EH (cell line): Measurements from ENCODE around the gene CASP3.
A peak's percentile ranks its signal among the peaks of the same experiment; 100 is the strongest.
"Not testable (repeated sequence)": the region's sequence is repeated elsewhere in the genome, so short reads cannot be mapped to it uniquely, and the experiment has no call there.

ENCODE experiments used
- DNase-seq: peaks from one replicate; pipeline ENCODE4 v3.0.0-alpha.2; 2015; ENCODE audit warnings: low read depth

CASP3 gene

DNA sequence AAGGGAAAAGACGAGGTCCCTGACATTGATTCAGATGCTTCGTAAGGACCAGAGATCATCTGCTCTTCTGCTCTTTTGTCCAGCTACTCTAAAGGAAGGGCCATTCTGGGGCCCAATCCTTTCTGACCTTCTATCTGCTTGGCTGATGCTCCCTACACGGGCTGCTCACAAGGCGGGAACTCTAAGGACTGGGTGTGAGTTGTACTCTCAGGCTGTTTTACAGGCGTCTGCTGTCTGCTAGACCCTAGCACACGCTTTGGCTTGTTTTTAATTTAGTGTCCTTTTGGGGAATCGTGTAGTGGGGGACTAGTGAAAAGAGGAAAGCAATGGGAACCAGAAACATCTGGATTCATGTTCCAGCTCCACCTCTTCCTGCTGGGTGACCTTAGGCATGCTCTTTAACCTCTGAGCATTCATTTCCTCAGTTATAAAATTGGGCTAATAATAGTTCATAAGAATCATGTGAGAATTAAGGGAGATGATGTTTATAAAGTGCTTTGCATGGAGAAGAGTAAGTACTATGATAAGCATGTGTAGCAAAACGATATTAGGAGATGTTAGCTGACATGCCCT is 53.1 kb downstream of the CASP3 start:
- DNase-seq, result no peak

DNA sequence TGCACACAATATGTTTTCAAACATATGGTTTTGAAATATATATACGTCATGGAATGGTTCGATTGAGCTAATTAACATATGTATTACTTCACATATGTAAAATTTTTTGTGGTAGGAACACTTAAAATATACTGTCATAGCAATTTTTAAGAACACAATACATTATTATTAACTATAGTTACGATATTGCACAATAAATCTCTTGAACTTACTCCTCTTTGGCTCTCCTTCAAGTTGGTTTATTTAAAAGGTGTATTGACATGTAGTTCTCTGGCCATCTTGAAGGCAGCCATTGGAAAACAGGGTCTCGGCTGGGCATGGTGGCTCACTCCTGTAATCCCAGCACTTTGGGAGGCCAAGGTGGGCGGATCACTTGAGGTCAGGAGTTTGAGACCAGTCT is 53.8 kb downstream of the CASP3 start:
- DNase-seq, result no peak

DNA sequence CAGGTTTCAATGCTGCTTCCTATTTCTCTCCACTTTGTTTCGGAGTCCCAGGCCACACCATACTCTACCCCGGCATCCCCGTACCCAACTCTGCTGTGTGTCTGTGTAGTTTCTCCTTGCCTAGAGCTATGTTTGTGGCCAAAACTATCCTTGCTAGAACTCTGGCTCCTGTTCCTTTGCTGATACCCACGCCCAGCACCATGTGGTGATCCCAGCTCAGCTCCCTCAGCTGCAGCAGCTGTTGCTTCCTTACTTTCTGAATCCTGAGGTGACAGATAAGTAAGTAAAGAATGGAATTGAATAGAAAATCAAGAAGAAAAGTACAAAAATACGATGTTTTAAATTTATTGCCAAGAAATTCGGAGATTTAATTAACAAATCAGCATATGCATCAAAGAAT is 55.8 kb downstream of the CASP3 start:
- DNase-seq, result no peak

DNA sequence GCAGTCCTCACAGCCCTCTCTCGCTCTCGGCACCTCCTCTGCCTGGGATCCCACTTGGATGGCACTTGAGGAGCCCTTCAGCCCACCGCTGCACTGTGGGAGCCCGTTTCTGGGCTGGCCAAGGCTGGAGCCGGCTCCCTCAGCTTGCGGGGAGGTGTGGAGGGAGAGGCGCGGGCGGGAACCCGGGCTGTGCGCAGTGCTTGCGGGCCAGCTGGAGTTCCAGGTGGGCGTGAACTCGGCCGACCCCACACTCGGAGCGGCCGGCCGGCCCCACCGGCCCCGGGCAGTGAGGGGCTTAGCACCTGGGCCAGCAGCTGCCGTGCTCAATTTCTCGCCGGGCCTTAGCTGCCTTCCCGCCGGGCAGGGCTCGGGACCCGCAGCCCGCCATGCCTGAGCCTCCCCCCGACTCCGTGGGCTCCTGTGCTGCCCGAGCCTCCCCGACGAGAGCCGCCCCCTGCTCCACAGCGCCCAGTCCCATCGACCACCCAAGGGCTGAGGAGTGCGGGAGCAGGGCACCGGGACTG is 57.4 kb downstream of the CASP3 start:
- DNase-seq, result not testable (repeated sequence)

DNA sequence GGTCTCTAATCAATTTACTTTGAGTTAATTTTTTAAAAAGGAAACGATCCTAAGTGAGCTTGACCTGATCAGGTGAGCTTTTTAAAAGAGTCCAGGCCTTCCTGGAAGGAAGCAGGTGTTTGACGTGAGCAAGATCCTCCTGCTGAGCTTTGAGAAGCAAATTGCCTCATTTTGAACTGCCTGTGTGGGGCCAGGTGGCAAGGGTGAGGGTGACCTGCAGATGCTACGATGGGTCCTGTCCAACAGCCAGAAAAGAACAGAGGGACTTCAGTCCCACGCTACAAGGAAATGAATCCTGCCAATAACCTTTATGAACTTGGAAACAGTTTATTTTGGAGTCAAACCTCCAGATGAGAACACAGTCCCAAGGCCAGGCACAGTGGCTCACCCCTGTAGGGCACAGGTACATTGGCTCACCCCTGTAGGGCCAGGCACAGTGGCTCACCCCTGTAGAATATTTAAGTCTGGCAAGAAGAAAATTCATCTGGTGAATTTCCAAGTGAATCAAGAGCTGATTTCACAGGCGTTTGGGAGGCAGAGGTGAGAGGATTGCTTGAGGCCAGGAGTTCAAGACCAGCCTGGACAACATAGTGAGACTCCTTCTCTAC is 58.1 kb downstream of the CASP3 start:
- DNase-seq, result no peak

DNA sequence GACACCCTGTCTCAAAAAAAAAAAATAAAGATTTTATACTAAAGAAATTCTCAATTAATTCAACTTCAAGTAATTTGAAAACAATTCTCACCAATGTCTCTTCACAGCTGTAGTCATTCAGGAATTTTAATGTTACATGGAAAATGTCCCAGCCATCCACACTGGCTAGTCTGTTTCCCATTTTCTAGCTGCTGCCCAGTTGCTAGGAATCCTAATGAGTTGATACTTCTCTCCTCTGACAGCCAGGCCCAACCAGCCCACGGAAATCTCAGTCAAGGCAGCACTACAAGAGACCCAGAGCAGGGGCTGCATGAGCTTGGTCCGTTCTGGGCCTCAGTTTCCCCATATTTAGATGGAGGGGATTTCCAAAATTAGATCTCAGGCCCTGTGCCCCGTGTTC is 59.1 kb downstream of the CASP3 start:
- no peak for DNase-seq

DNA sequence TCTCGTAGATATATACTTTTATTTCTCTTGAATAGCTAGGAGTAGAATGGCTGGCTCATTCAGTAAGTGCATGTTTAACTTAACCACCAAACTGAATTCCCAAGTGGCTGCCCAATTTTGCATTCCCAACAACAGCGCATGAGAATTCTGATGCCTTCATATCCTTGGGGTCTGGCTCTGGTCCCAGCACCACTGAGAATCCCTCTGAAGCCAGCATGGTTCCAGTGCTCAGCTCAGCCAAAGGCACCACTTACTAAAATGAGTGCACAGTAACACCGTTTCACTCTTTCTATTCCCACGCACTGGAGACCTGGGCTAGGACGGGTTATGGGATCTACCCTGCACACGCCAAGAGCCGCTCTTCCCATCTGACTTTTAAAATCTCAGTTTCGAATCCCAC is 60.4 kb downstream of the CASP3 start:
- DNase-seq, result peak; percentile 7

DNA sequence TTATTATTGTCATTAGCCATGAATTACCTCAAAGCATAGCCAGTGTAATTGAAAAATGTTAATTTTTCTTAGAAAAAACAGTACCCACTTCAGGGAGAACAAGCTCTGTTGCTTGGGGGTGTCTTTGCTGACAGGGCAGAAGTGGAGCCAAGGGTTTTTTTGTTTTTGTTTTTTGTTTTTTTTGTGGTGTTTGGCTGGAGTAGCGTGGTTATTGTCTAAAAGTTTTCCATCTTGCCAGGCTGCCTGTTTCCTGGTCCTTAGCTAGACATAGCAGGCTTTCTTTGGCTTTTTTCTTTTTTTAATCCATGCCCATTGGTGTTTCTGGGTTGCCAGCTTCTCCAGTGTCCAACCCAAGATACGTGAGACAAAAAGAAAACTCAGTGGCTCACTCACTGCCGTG is 61.5 kb downstream of the CASP3 start:
- DNase-seq, result no peak

DNA sequence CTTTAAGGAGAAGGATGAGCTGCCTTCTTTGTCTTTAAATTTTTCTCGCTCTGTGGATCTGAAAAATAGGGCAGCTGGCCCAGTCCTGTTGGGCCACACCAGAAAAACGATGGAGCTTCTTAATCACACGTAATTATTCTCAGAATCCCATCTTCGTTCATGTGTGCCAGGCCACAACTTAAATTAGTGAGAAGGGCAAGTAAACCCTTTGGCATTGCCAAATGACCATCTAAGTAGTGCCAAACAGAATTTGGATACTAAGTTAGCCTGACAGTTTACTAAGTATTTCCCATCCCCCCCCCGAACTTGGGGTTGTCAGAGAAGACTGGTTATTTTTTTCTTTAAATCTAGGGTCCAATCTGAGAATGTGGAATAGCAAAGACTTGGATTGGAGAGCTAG is 62.0 kb downstream of the CASP3 start:
- DNase-seq, result no peak

DNA sequence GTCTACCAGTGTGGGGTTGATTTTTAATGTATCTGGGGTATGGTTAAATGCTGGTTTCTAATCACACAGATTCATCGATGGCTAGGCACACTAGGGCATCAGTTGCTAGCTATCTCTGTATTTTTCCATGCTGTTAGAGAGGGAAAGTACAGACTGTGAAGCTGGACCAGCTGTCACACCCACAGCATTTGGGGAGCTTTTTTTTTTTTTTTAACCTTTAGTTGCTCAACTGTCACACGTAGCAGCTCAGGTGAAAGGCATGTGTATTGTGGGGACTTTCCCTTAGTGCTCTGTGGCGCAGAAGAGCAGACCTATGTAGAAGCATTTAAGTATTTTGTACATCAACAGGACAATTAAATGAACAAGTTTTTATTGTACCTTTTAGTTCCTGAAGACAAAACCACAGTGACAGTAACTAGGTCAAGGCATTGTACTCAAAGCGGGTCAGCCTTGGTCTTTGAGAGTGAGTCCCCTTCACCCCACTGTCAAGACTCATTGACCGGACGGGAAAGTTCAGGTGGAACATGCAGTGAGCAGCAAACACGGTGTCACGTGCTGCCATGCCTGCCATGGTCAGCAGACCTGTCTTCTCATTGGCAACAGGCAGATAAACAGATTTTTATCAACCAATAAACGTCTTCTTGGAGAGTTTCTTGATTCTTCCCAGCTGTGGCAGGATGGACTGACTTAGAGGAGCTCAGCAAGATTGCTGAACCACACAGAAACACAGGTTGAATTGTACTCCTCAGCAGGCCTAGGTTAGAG is 65.3 kb downstream of the CASP3 start:
- DNase-seq, result no peak
